ENCODE results near the gene CARM1.

Gene CARM1

DNA sequence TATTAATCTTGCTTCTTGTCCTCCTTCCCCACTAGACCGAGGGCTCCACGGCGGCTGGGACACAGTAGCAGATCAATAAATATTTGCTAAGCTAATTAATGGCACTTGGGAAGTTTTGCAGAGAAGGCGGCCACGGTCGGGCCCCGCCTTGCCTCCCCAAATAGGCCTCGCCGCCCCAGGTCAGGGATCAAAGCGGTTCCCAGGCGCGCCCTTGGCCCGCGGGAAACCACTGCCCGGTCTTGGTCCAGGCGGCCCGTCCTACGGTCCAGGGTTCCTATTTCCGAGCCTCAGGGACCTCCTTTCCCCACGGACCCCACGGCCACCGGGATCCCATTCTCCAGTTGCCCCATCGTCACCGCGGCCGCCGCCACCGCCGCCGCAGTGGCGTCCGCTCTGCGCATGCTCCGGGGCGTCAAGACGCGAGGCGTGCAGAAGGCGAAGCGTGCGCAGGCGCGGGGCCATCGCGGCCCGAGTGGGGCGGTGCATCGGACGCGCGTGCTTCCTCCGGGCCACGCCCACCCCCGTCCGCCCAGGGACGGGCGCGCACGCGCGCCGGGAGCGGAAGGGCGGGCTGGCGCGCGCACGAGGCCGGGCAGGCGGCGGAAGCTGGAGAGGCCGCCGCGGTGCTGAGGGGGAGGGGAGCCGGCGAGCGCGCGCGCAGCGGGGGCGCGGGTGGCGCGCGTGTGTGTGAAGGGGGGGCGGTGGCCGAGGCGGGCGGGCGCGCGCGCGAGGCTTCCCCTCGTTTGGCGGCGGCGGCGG is 89.1 kb downstream of the CARM1 start, which contains the start of gene SMARCA4:
SMARCA4 (plus strand) TSS at position 717 of the 759 bp plus-strand sequence. CDS start 23,122 bp downstream, outside the sequence.
- H3K9ac ChIP-seq (ENCODE audit: low read length): peak within 1 kb of the TSS; percentile 77
- peak within 1 kb of the TSS; percentile 87 for H3K27ac ChIP-seq (ENCODE audit: low read depth, low read length)
- H3K36me3 ChIP-seq (ENCODE audit: insufficient read depth, low read length): no peaks in the 10 kb centered on the region
- no peaks in the 10 kb centered on the region for H3K9me3 ChIP-seq (ENCODE audit: low read length)
- peak within 1 kb of the TSS; percentile 85 to 87 for H3K4me3 ChIP-seq (ENCODE audit: low read depth in 1 of 2, low read length in 2 of 2)
- peaks cover 12% of the 10 kb centered on the region for H3K4me1 ChIP-seq (ENCODE audit: insufficient read depth, low read length)
- H3K27me3 ChIP-seq (ENCODE audit: control insufficient read depth in 1 of 2, insufficient read depth in 2 of 2, low read length in 2 of 2): no peaks in the 10 kb centered on the region

DNA sequence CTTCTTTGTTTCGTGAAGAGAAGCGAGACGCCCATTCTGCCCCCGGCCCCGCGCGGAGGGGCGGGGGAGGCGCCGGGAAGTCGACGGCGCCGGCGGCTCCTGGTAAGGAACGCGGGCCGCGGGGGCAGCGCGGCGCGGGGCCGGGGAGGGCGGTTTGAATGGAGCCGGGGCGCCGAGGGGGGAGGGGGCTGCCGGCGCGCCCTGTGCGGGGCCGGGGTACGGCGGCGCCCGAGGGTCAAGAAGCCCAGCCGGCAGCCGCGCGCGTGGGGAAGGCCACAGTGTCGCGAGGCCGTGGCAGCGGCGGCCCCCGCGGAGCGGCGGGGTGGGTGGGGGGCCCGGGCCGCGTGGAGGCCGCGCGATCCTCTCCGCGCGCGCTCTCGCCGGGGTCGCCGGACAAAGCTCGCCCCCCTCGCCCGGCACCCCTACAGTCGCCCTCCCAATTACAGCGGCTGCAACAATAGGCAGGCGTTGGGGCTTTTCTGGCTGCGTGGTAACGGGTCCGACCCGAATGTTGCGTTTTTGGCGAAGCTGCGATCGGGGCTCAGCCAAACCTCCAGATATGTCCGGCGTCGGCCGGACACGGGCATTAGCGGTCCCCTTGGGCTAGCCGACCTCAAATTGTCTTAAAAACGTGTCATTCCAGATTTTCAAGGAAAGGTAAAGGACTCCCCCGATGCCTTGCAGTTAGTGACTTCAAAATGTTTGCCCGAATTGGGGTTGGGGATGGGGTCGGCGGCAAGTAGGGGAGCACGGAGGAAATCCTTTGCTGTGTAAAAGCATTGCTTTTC is 89.9 kb downstream of the CARM1 start:
- H3K27me3 ChIP-seq (ENCODE audit: control insufficient read depth in 1 of 2, insufficient read depth in 2 of 2, low read length in 2 of 2): no peaks in the 10 kb centered on the region
- H3K4me3 ChIP-seq (ENCODE audit: low read depth in 1 of 2, low read length in 2 of 2): peak overlapping the region; percentile 78 to 87
- no peaks in the 10 kb centered on the region for H3K36me3 ChIP-seq (ENCODE audit: insufficient read depth, low read length)
- peak overlapping the region; percentile 80 for H3K27ac ChIP-seq (ENCODE audit: low read depth, low read length)
- peak overlapping the region; percentile 77 for H3K9ac ChIP-seq (ENCODE audit: low read length)
- no peaks in the 10 kb centered on the region for H3K9me3 ChIP-seq (ENCODE audit: low read length)
- H3K4me1 ChIP-seq (ENCODE audit: insufficient read depth, low read length): peaks cover 12% of the 10 kb centered on the region

DNA sequence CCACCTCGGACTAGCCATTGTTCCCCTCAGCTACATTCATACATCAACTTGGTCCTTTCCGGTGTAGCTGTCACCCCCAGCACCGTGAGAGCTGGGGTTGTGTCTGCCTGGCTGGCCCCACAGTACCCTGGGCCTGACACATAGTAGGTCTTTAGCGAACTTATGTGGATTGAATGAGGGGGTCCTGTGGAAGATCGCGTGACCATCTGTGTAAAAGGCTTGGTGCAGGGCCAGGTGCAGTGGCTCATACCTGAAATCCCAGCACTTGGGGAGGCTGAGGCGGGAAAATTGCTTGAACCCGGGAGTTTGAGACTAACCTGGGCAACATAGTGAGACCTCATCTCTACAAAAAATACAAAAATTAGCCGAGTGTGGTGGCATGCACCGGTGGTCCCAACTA is 91.5 kb downstream of the CARM1 start:
- Histone ChIP-seq H3K9ac (ENCODE audit: low read length) (no peak overlapping the region), H3K4me1 (ENCODE audit: insufficient read depth, low read length) (peaks cover 12% of the 10 kb centered on the region), H3K9me3 (ENCODE audit: low read length) (no peaks in the 10 kb centered on the region), H3K36me3 (ENCODE audit: insufficient read depth, low read length) (no peaks in the 10 kb centered on the region), H3K4me3 (ENCODE audit: low read depth in 1 of 2, low read length in 2 of 2) (no peak overlapping the region), H3K27me3 (ENCODE audit: control insufficient read depth in 1 of 2, insufficient read depth in 2 of 2, low read length in 2 of 2) (no peaks in the 10 kb centered on the region), H3K27ac (ENCODE audit: low read depth, low read length) (no peak overlapping the region)

DNA sequence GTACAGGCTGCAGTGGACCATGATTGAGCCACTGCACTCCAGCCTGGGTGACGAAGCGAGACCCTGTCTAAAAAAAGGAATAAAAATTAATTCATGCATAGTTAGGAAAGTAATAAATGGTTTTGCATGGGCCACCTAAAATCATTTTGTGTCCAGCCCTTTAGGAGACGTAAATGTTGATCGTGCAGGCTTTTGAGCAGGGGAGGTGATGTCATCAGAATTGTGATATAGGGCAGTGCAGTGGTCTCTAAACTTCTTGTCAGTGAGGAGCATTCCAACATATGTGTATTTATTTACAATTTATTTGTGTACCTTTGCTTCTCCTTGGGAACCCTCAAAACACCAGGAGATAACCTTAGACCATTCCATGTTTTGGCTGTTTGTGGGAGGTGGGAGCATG is 92.5 kb downstream of the CARM1 start:
- no peaks in the 10 kb centered on the region for H3K27me3 ChIP-seq (ENCODE audit: control insufficient read depth in 1 of 2, insufficient read depth in 2 of 2, low read length in 2 of 2)
- H3K9me3 ChIP-seq (ENCODE audit: low read length): no peaks in the 10 kb centered on the region
- H3K4me3 ChIP-seq (ENCODE audit: low read depth in 1 of 2, low read length in 2 of 2): no peak overlapping the region
- no peak overlapping the region for H3K27ac ChIP-seq (ENCODE audit: low read depth, low read length)
- no peaks in the 10 kb centered on the region for H3K36me3 ChIP-seq (ENCODE audit: insufficient read depth, low read length)
- H3K4me1 ChIP-seq (ENCODE audit: insufficient read depth, low read length): peaks cover 12% of the 10 kb centered on the region
- no peak overlapping the region for H3K9ac ChIP-seq (ENCODE audit: low read length)

DNA sequence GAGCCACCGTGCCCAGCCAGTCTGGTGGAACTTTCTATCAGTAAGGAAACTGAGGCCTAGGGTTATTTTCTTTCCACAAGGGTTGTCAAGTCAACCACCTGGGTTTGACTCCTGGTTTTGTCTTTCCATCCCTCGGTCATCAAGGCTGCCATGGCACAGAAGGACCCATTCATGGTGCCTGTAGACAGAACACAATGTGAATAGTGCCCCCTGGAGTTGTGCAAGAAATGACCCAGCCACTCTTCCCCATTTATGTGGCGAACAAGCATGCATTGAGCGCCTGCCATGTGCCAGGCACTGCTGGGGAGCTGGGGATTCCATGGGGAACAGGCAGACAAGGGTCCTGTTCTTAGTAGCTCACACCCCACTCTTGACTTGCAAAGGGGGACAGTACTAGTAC is 93.5 kb downstream of the CARM1 start:
- Histone ChIP-seq H3K27me3 (ENCODE audit: control insufficient read depth in 1 of 2, insufficient read depth in 2 of 2, low read length in 2 of 2) (no peaks in the 10 kb centered on the region), H3K4me1 (ENCODE audit: insufficient read depth, low read length) (peaks cover 12% of the 10 kb centered on the region), H3K27ac (ENCODE audit: low read depth, low read length) (no peak overlapping the region), H3K9ac (ENCODE audit: low read length) (no peak overlapping the region), H3K4me3 (ENCODE audit: low read depth in 1 of 2, low read length in 2 of 2) (no peak overlapping the region), H3K36me3 (ENCODE audit: insufficient read depth, low read length) (no peaks in the 10 kb centered on the region), H3K9me3 (ENCODE audit: low read length) (no peaks in the 10 kb centered on the region)

DNA sequence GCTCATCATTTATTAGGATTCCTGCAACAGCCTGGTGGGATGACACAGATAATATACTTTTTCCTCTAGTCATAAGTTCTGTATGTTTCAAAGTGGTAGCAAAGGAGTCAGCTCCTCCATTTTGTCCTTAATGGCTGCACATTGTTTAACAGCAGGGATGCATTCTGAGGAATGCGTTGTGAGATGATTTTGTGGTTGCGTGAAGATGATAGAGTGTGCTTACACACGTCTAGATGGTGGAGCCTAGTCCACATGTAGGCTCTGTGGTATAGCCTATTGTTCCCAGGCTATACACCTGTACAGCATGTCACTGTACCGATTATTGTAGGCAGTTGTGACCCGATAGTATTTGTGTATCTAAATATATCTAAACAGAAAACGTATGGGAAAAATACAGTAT is 94.0 kb downstream of the CARM1 start:
- Histone ChIP-seq H3K9ac (ENCODE audit: low read length) (no peak overlapping the region), H3K4me1 (ENCODE audit: insufficient read depth, low read length) (peaks cover 12% of the 10 kb centered on the region), H3K27ac (ENCODE audit: low read depth, low read length) (no peak overlapping the region), H3K4me3 (ENCODE audit: low read depth in 1 of 2, low read length in 2 of 2) (no peak overlapping the region), H3K36me3 (ENCODE audit: insufficient read depth, low read length) (no peaks in the 10 kb centered on the region), H3K27me3 (ENCODE audit: control insufficient read depth in 1 of 2, insufficient read depth in 2 of 2, low read length in 2 of 2) (no peaks in the 10 kb centered on the region), H3K9me3 (ENCODE audit: low read length) (no peaks in the 10 kb centered on the region)

DNA sequence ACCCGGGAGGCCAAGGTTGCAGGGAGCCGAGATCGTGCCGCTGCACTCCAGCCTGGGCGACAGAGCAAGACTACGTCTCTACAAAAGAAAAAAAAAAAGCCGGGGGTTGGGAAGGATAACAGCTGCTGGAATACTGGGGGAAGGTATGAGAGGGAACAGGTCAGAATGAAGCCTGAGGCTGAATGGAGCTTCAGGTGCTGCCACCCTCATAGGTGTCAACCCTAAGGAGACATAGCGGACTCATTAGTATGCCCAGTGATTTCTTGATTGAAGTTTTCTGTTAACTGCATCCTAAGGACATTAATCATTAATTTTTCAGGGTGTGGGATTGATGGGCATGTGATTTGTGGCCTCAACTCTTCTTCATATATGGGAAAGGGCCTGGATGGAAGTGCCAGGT is 95.5 kb downstream of the CARM1 start:
- H3K27ac ChIP-seq (ENCODE audit: low read depth, low read length): no peak overlapping the region
- no peaks in the 10 kb centered on the region for H3K9me3 ChIP-seq (ENCODE audit: low read length)
- peaks cover 12% of the 10 kb centered on the region for H3K4me1 ChIP-seq (ENCODE audit: insufficient read depth, low read length)
- H3K27me3 ChIP-seq (ENCODE audit: control insufficient read depth in 1 of 2, insufficient read depth in 2 of 2, low read length in 2 of 2): no peaks in the 10 kb centered on the region
- H3K4me3 ChIP-seq (ENCODE audit: low read depth in 1 of 2, low read length in 2 of 2): no peak overlapping the region
- no peaks in the 10 kb centered on the region for H3K36me3 ChIP-seq (ENCODE audit: insufficient read depth, low read length)
- H3K9ac ChIP-seq (ENCODE audit: low read length): no peak overlapping the region

DNA sequence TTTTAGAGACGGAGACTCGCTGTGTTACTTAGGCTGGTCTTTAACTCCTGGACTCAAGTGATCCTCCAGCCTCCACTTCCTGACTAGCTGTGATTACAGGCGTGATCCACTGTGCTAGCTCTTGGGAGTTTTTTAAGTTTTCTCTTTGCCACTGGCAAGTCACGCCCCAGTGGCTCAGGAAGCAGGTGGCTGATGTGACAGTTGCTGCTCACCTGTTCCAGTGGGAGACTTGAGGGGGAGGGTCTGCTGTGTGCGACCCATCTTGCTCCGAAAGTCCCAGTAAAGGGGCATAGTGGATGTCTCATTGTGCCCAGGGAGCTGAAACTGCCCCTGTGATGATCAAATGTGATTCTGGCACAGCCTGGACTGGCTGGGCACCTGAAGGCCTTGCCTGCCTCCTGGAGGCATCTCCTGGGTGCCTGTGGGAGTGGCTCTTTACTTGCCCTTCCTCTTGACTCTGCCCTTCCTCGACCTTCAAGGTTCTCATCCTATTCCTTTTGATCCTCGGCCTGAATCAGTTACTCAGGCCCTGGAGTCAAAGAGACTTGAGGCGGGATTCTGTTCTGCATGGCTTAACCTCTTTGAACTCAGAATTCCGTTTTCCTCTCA is 97.3 kb downstream of the CARM1 start:
- no peaks in the 10 kb centered on the region for H3K36me3 ChIP-seq (ENCODE audit: insufficient read depth, low read length)
- no peaks in the 10 kb centered on the region for H3K4me1 ChIP-seq (ENCODE audit: insufficient read depth, low read length)
- no peaks in the 10 kb centered on the region for H3K27me3 ChIP-seq (ENCODE audit: control insufficient read depth in 1 of 2, insufficient read depth in 2 of 2, low read length in 2 of 2)
- H3K4me3 ChIP-seq (ENCODE audit: low read depth in 1 of 2, low read length in 2 of 2): no peak overlapping the region
- H3K9ac ChIP-seq (ENCODE audit: low read length): no peak overlapping the region
- no peaks in the 10 kb centered on the region for H3K9me3 ChIP-seq (ENCODE audit: low read length)
- no peak overlapping the region for H3K27ac ChIP-seq (ENCODE audit: low read depth, low read length)

DNA sequence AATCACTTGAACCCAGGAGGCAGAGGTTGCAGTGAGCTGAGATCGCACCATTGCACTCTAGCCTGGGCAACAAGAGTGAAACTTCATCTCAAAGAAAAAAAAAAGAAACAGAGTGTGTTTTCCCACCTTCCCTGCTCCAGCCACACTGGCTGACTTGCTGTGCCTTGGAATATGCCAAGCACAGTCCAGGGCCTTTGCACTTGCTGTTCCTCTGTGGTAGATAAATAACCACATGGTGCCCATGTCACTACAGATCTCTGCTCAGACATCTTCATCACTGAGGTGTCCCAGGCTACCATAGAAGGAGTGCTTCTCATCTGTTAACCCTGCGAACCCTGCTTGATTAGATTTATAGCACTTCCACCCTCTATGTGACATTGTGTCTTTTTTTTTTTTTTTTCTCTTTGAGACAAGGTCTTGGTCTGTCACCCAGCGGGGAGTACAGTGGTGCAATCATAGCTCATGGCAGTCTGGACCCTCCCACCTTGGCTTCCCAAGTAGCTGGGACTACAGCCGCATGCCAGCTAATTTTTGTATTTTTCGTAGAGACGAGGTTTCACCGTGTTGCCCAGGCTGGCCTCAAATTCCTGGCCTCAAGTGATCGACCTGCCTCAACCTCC is 99.9 kb downstream of the CARM1 start:
- no peaks in the 10 kb centered on the region for H3K9me3 ChIP-seq (ENCODE audit: low read length)
- no peaks in the 10 kb centered on the region for H3K27me3 ChIP-seq (ENCODE audit: control insufficient read depth in 1 of 2, insufficient read depth in 2 of 2, low read length in 2 of 2)
- no peak overlapping the region for H3K4me3 ChIP-seq (ENCODE audit: low read depth in 1 of 2, low read length in 2 of 2)
- no peaks in the 10 kb centered on the region for H3K36me3 ChIP-seq (ENCODE audit: insufficient read depth, low read length)
- H3K27ac ChIP-seq (ENCODE audit: low read depth, low read length): no peak overlapping the region
- H3K4me1 ChIP-seq (ENCODE audit: insufficient read depth, low read length): peaks cover 12% of the 10 kb centered on the region
- H3K9ac ChIP-seq (ENCODE audit: low read length): no peak overlapping the region
